NCI-H69 (cell line): ENCODE results near the gene LINS1.

Source experiments
- DNase-seq: peaks from one replicate; lab custom pipeline; 2025; lab: John Stamatoyannopoulos, UW

The LINS1 gene, protein sequence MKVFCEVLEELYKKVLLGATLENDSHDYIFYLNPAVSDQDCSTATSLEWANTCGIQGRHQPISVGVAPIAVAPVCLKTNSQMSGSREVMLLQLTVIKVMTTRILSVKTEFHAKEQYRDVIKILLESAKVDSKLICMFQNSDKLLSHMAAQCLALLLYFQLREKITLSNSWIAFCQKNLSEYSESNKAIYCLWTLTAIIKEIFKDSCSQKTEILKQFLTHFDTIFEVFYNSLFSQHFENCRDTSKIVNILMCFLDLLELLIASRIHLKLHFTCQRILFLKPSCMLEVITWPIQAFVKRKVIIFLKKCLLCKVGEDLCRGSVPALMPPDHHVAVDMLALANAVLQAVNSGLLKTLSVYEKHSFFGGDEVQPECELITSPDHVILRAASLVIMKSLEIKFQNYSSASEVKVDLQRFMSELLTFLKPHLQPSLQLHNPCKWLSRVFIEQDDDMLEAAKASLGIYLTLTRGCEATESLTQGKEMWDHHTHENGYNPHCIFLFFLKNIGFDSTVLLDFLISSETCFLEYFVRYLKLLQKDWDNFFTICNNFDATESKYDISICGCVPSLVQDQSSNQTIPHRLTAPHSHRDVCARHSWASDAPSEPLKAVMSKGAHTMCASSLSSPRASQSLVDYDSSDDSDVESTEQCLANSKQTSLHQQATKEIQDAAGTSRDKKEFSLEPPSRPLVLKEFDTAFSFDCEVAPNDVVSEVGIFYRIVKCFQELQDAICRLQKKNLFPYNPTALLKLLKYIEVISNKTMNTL

DNA sequence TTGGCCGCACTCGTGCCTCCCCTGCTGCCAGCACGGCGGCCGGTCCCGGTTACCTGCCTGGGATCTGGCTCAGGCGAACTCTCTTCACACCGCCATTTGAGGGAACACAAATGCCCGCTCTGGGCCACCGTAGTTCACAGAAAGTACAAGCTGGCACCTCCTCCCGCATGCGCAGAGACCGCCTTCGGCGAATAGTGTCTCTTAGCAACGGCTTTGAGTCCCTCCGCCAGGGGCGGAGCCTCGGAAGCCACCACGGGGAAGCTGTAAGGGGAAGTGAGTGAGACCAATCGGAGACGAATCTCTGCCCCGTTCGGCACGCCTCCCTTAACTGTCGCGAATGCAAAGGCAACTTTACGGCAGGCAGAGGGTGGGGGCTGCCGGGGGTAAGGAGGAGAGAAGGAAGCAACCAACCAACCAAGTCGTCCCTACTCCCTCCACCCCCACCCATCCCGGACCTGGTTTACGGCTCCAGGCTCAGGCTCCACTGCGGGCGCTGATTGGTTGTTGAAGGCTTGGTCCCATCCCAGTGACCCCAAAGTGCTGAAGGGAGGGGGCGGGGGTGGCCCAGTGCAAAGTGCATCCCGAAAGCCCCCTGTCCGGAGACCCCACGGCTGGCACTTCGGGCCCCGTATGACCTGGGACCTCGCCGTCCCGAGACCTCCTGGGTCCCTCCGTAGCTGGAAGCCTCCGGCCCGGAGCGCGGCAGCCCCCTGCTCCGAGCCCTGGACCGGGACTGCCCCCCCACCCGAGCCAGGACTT, at the start of gene LINS1, which contains the start of gene ASB7:
Gene LINS1 (minus strand): TSS at position 121 of the 759 bp plus-strand sequence. CDS start 21,342 bp downstream, outside the sequence.
Gene ASB7 (plus strand): TSS at position 526 of the 759 bp plus-strand sequence. CDS start 9,628 bp downstream, outside the sequence.
- peak; percentile 100 for DNase-seq

DNA sequence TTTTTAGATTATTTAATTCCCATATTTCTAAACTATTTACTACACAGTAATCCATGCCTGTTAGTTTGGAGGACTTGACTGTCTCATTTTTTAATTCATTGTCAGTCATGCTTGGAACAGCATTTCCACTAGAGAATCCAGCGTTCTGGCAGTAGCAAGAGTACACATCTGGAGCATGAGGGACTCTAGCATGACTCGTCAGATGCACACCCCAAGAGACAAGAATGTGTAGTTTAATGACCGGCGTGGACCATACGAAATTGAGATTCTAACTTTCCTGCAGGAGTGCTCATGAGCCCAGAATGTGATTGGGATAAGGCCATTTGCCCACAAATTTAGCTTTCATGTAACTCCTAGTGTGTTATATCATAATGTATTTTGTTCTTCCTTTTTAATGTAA, 49.3 kb upstream of the LINS1 start:
- DNase-seq, result no peak

DNA sequence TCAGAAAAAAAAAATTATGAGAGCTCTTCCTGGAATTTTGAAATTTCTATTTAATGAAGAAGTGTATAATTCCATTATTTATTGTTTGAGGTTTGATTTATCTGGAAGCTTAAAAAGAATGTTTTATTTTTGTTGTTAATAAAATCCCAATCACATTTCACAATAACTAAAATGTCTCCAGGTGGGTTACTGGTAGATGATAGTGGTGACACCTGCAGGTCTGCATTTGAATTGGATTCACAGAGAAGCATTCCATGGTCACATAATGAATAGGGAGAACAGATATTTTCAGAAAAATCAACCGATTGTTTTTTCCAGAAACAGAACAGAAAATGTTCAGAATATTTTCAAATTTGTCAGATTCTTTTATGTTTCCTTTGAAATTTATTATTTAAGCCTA, 48.7 kb upstream of the LINS1 start:
- DNase-seq, result peak; percentile 8

DNA sequence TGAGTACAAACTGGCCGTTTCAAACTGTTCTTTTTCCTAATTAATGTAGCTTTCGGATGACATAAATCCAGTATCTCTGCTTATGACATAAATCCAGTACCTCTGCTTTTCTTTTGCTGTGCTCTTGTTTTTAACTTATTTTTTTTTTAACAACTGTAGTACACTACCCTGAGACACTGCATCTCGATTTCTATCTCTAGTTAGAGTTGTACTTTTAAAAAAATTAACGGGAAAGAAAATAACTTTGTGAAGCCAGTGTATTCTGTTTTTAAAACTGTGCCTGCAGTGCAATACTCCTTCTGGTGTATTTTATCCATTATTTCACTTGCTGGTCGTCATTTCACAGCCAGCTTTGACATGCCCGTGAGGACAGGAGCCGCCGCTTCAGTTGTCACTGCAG, 47.0 kb upstream of the LINS1 start:
- no peak for DNase-seq

DNA sequence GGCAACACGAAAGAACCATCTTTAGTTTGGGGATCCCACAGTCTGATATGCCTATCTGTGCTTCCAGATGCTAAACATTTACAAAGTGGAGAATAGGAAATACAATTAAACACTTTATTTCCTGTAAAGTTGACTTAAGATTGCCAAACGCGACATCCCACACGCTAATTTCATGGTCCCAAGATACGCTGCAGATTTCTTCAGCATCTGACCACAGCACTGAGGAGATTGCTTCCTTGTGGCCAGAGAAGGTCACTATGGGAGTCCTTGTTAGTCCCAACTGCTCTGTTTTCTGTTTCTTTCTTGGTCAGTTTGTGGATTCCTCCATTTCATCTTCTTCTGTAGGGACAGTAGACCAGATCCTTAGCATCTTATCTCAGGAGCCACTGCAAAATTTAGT, 43.7 kb upstream of the LINS1 start:
- DNase-seq, result no peak

DNA sequence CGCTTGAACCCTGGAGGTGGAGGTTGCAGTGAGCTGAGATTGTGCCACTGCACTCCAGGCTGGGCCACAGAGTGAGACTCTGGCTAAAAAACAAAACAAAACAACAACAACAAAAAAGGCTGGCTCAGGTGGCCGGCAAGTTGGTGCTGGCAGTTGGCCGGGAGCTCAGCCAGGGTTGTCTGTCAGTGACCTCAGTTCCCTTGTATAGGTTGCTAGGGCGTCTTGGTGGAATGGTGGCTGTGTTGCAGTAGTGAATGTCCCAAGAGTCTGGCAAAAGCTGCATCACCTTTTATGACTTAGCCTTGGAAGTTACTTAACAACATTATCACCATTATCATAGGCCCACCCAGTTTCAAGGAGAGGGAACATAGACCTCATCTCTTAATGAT, 41.0 kb upstream of the LINS1 start:
- DNase-seq, result no peak

DNA sequence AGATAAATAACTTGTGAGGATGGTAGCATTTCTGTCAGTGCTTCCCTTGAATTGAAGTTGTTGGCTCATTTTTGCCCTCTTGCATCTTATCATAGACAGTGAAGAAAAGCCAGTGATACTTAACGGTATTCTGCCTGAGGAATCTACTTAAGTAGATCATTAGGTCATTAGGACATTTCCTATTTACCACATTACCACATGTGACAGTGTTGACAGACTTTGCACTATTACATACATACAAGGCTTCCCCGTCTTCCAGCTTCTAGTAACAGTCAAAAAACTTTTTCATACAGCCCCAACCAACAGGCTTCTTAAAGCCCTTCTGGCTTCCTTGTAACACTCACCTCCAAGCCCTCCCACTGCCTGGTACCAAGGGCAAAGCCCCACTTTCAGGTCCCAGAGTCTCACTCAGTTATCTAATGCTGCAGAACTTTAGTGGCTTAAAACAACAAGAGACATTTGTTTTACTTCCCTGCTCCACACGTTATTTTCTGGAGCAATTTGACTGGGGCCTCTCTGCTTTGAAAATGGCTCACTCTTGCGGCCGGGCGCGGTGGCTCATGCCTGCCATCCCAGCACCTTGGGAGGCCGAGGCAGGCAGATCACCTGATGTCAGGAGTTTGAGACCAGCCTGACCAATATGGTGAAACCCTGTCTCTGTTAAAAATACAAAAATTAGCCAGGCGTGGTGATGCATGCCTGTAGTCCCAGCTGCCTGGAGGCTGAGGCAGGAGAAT, 40.4 kb upstream of the LINS1 start:
- no peak for DNase-seq

DNA sequence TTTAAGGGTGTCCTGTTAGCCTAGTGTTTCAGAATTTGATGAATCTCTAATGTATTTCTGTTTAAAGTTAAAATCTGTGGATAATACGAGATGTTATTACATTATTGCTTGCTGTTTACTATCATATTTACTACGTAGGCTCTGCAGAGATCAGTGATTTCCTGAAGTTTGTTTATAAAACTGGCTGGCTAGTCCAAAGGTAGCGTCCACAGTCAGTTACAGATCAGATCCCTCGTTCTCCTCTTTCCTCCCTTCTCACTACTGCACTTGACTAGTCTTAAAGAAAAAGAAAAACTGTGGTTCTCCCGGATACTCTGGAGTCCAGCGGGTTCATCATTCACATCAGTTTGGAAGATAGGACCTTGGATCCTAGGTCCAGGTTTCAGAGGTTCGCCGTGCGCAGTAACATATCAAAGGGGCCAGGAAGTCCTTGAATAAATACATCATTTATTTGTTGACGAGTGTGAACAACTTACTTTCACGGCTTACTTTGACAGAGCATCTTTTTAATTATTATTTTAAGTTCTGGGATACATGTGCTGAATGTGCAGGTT, 36.3 kb upstream of the LINS1 start:
- no peak for DNase-seq

DNA sequence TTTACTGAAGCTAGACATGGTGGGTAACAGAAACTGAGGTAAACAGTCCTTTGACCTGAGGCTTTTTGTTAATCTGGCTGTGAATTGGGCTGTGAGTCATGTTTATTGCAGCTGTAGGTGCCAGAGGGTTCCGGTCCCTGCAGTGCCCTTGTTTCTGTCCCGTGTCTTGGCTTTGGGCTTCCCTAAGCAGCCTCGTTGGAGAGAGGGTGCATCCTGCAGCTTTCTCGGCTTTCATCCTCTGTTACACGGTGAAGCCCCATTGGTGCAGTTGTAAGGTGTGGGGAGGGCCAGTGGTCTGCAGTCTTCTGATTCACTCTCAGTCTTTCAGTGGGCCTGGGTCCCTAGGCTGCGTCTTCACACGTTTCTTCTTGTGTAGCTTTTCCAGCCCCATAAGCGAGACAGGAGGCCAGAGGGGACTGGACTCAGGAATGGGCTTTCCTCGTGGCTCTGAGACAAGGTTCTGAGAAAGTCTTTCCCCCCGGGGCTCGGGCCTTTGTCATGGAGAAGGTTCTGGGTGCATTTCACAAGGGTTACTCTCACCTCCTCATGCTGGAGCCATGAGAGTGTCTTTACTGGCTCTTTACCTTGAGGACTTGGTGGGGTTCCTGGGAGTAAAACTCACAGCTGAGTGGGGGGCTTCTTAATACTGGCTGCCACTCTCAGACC, 33.6 kb upstream of the LINS1 start:
- DNase-seq, result peak; percentile 18

DNA sequence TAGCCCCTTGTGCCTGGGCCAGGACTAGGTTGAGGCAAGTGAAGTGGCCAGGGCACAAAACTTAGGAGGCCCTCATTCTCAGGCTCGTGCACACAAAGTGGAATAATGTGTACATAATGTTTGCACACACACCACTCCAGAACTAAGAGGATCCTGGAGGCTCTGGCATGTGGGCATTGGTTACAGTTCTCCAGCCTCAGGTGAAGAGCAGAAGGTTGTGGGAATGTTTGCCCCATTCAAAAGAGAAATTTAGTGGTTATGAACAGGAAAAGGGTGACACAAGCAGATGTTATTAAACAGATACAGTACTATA, 31.7 kb upstream of the LINS1 start:
- no peak for DNase-seq

DNA sequence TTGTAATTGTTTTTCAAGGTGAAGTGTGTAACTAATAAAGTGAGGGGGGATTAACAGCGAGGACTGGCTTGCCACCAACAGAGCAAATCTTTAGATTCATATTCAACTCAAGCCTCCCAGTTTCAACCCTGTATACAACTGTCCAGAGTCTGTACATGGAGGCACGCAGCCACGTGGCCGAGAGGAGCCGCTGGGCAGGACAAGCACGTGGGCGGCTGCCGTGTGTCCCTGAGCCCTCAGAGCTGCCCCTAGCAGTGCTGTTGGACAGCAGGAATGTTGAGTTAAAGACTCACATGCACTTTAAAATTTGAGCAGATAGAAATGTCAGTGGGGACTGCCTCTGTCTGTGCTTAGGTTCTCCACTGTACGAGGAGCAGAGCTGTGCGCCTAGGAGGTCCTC, 29.8 kb upstream of the LINS1 start:
- DNase-seq, result no peak

DNA sequence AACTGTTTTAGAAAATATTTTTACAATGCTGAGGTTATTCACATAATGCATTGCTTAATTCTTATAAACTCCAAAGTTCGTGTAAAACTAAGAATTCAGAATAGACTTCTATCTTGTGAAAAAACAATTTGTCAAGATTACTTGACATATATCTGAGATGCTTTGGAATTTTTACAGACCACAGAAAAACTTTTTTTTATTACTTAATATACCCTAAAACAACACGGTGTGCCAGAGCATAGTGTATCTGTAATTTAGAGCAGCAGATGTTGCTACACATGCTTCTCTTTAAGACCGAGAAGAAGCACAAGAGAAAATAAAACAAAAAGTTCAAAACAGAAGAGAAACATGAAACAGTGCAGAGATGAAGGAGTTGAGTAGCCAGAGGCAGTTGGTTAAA, 26.8 kb upstream of the LINS1 start:
- no peak for DNase-seq

DNA sequence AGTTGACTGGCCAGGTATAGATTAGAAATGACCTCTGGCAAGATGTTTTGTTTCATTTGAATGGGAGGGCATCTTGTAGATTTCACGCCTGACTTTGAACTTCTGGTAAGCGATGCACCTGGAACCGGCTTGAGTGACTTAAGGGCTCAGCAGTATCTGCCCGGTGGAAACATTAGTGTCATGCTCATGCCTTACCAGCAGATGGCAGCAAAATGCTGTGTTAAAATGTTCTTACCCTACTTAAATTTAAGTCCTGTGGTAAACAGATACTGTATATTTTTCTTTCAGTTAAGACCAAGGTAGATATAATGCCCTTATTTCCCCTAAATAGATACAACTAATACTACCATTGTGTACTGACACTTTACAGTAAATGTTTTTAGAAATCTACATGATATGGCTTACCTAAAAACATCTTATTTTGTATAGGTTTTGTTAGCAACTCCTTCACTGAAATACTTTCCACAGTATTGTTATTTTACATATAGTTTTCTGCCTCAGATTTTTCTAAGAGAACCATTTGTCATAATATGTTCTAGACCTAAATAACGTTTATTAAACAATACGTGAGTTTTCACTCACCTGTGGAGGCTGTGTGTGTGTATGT, 25.9 kb upstream of the LINS1 start:
- DNase-seq, result peak; percentile 61

DNA sequence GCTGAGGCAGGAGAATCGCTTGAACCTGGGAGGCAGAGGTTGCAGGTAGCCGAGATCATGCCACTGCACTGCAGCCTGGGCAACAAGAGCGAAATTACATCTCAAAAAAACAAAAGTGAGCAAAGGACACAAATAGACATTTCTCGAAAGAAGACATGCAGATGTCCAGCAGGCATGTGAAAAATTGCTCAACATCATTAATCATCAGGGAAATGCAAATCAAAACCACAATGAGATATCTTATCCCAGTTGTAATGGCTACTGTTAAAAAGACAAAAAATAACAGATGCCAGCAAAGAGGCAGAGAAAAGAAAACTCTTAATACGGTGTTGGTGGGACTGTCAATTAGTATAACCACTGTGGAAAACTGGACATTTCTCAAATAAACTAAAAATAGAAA, 21.3 kb upstream of the LINS1 start:
- no peak for DNase-seq

DNA sequence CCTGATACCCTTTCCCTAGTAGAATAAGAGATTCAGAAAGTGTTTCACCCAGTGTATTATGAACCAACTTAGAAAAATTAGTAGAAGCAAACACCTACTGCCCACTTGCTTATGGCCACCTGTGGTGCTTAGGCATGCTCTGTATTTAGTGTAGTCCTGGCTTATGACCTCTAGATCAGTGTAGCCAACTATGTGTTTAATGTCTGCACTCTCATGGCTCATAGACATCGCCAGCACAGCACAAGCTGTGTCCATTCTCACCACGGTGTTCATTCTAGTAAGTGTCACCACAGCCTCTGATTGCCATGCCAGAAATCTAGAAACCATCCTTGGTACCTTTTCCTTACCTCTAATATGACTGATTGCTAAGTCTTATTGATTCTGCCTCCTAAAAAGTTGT, 14.7 kb upstream of the LINS1 start:
- no peak for DNase-seq

DNA sequence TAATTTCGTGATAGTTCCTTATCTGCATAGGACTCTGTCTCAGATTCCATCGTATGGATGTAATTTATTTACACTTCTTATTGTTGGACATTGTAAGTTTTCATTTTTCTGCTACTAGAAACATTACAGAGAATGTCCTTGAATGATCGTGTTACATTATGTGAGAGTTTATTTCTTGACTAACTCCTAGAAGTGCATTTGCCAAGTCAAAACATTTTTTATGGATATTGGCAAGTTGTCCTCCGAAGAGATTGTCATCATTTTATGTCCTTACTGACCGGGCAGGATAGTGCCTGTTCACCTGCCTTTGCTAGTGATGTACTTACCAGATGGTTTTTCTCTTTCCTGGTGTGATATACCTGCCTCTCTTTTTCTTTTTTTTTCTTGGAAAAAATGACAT, 13.8 kb upstream of the LINS1 start:
- no peak for DNase-seq

DNA sequence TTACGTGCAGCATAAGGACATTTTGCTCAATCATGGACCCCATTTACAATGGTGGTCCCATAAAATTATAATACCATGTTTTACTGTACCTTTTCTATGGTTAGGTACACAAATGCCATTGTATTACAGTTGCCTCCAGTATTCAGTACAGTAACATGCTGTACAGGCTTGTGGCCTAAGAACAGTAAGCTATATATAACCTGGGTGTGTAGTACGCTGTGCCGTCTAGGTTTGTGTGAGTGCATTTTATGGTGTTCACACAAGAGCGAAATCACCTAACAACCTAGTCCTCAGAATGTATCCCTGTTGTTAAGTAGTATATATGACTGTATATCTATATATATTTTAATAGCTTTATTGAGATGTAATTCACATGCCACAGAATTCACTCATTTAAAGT, 12.9 kb upstream of the LINS1 start:
- DNase-seq, result no peak

DNA sequence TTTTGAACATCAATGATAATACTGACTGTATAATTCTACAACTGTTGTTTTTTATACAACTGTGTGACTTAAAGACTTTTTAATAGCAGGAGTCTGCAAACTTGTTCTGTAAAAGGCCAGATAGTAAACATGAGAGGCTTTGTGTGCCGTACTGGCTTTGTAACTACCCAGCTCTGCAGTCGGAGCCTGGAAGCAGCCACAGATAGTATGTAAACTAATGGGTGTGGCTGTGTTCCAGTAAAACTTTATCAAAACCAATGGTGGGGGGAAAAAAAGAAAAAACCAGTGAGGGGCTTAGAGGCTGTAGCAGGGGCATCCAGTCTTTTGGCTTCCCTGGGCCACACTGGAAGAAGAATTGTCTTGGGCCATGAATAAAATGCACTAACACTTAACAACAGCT, 12.4 kb upstream of the LINS1 start:
- DNase-seq, result no peak

DNA sequence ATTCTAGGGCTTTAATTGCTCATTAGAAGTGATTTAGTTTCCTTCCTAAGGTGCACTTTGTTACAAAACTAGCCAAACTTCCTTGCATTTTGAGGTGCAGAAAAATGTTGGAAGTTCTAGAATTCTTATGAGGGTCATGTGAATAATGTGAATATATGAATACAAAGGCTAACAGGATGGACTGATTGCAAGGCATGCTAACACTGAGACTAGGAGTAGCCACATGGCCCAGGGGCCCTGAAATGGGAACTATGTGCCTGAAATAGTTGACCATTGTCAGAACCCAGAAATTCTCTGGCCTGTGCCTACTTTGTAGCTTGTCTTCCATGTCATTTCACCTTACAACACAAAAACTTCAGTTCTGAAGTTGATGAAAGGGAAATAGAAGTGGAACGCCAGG, 11.2 kb upstream of the LINS1 start:
- DNase-seq, result no peak

DNA sequence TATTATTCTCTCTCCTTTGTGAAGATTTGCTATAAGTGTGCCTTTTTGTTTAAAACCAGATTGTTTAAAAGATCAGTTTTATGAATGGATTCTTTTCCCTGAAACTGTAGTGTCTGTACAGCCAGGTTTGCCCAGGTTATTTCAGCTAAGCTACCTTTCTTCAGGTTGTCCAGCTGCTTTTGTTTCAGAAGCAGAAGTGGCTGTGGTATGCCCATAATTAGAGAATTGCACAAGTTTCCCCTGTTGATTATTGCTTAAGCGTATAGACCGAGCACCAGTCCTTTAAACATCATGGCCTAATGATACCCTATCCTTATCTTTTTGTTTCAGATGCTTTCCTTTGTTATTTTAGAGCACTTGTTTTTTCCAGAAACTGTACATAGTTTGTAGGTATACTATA, 10.6 kb upstream of the LINS1 start:
- DNase-seq, result no peak
